ENCODE measurements around the gene ACTN4.

Gene ACTN4

DNA sequence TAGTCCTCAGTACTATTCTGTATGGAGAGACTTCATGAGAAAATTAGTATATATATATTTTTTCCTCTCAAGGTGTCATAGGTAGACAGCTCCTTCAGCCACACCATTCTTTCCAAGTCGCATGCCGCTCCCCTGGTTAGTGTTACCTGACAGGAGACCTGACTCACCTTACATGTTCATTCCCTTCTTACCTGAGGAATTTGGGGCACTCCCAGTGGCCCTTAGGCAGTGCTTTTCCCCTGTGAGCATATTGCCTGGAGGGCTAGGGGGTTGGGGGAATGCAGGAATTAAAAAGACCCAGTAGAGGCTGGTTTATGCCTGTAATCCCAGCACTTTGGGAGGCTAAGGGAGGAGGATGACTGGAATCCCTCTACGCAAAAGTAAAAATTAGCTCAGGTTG, 9.0 kb upstream of the ACTN4 start:
- DNase-seq, result no peak

DNA sequence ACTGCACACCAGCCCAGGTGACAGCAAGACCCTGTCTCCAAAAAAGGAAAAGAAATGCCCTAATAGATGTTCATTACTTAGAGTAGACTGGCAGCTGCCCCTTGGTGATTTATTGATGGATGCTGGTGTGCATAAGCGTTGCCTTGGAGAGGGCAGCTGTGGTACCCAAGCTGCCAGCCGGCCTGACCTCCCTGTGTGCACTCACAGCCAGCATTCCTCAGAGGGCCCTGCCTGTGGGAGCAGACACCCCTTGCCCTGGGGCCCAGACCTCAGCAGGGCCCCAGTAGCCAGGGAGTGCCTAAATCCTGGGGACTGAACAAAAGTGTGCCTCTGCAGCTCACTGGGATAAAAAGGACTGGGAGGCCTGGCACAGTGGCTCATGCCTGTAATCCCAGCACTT, 7.8 kb upstream of the ACTN4 start:
- no peak for DNase-seq

DNA sequence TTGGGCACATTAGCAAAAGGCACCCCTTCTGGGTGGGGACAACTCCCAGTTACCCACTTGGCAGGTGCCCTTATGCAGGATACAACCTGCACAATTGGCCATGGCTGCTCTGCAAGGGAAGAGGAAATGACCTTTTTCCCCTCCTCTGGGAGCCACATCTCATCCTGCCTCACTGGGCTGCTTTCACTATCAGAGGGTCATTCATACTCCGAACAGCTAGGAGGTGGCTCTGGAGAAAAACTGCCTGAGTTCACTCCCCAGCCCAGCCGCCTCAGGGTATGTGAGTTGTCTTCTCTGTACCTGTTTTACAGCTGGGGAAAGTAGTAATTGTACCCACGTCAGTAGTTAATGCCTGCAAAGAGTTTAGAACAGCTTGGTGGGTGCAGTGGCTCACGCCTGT, 7.1 kb upstream of the ACTN4 start:
- no peak for DNase-seq

DNA sequence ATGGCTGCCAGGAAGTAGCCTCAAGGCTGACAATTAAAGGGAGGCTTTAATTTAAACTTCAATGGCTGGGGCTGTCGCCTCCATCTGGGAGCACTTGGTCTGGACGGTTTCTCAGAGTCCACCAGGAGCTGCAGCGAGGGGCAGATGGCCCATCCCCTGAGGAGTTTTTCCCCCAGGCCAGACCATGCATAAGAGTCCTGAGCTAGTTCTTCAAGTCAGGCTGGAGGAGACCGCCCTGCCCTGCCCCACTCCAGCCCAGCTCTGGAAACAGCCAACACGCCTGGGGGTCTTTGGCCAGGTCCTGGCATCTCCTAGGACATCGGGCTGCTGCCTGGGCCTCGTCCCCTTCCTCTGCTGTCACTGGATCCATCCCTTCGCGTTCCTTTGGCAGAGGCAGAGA, 5.3 kb upstream of the ACTN4 start:
- no peak for DNase-seq

DNA sequence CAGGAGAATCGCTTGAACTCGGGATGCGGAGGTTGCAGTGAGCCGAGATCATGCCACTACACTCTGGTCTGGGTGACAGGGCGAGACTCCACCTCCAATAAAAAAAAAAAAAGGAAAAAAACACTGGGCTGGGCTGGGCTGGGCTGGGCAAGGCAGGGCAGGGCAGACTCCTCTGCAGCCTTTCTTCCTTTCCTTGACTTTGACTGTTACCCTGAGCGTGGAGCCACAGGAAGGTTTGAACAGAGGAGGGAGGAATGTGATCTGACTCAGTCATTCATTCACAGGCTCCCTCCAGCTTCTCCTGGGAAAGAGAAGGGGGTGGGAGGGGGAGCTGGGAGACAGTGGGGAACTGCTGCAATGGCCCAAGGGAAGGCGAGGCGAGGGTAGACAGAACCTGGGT, 2.7 kb upstream of the ACTN4 start:
- no peak for DNase-seq

DNA sequence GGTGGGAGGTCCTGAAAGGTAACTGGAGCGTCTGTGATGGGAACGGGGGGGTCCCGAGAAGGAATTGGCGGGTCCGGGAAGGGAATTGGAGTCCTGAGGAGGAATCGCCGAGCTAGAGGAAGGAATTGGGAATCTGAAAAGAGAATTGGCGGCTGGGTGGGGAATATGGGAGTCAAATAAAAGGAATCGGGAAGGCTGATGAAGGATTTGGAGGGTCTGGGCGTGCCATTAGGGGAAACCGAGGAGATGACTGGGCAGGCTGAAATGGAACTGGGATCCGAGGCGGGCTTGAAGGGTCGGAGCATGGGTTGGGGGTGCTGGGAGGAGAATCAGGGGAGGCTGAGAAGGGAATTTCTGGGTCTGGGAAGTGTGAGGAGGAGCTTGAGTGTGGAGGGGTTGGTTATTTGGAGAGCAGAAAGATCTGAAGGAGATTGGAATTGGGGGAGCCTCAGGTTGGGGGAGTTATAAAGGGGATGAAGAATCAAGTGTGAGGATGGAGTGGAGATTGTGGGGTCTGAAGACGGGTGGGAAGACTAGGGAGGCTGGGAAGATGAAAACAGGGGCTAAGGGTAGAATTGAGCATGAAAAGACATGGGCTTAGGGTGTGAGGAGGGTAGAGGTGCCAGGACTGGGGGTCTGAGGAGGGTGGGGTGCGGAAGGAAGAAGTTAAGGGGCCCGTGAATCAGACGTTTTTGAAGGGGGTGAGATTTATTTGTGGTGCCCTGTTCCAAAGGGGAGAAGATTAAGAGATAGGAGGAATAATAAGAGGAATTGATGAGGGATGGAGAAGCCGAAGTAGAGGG, 718 bp downstream of the ACTN4 start:
- DNase-seq, result no peak

DNA sequence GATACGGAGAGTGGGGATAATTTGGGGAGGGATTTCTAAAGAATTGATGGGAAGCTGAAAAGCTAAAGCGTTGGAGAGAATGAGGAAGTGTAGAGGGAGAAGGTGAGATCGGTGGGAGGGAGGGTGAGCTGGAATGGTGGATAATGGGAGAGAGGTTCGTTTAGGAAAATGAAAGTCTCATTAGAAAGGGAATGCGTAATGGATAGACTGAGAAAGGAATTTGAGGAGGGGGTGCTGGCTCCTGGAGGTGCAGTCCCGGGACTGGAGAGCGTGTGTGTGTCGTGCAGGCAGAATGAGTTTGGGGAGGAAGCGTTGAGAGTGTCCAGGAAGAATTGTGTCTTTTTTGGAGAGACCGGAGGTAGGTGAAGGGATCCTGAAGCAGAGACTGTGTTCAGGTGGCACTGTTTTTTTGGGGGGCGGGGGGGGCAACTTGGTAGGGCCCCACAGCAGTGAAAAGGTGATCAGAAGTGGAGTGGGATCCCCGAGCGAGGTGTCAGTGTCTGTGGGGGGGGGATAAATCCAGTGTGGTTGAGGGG, 1.4 kb downstream of the ACTN4 start:
- no peak for DNase-seq

DNA sequence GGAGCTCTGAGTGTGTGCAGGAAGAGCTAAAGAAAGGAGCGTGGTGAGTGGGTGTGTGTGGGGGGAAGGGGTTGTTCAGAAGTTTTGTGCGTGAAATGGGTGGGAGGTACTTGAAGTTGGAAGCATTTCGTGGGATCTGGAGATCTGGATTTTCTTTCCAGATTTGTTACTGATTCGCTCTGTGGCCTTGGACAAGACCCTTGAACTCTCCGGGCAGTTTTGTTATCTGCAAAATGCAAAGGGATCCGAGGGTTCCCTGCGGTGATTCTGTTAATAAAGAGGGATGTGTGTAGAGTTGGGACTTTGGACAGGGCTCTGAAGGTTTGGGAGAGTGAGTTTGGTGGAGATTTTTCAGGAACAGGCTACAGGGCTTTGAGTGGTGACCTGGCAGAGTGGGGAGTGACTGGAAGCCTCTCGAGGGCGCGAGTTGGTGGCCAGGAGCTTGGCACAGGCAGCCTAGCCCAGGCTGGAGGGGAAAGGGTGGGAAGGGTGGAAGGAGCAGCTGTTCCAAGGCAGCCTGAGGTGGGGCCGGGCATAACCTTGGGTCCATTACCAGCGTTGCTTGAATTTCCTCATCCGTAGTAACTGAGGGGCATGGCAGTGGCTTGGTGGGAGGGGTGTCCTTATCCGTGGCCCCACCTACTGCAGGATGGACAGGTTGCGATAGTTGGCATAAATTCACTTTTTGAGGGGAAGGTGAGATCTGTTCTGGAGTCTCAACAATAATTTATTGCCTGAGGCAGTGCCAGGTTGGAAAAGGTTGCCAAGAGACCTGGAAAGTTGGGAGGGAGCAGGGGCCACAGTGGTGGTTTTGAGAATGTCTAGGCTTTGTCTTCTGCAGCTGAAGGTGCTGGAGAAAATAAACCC, 2.1 kb downstream of the ACTN4 start:
- DNase-seq, result no peak

DNA sequence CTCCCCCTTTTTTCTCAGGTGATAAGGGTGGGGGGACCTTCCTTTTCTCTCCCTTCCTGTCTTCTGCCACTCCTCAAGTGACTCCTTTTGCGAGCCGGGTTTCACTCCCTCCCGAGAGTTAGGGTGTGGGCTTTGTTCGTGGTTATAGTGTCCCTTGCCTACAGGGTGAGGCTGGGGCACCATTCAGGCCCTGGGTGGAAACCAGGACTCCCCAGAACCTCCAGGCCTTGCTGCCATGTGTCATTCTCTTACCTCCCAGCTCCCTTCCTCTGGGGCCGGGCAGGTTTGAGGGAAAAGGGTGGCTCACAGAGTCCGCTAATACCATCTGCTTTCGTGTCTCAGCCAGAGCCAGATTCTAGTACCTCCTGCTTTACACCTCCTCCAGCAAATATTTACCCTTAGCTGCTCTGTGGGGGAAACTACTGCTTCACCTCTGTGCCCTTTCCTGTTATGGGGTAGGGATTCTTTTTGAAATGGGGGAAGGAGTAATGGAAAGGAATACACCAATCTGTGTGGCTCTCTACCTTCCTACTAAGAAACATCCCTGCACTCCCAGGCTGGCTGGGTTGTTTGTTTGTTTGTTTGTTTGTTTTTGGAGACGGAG, 2.8 kb downstream of the ACTN4 start:
- no peak for DNase-seq

DNA sequence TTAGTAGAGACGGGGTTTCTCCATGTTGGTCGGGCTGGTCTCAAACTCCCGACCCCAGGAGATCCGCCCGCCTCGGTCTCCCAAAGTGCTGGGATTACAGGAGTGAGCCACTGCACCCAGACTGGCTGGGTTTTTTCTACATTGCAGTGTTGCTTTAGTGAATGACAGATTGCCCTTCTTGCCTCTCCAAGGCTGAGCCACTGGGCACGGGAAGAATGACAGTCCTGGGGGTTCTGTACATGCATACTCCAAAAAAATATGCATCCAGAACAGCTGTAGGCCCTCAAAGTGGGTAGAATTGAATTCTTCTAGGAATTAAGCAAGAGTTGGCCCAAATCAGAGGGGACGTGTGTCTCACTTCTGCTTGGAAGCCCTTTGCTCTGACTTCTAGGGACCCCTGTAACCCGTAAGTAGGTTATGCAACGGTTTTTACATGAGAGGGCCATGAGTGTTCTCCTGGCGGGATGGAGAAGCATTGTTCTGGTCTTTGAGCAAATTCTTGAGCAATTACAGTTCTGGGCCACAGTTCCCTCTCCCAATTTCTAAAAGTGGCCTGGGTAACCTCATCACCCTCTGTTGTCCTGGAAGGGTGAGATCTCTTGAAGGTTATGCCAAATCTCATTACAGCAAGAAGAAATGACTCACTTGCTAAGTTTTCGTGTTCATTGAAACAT, 3.6 kb downstream of the ACTN4 start:
- no peak for DNase-seq

DNA sequence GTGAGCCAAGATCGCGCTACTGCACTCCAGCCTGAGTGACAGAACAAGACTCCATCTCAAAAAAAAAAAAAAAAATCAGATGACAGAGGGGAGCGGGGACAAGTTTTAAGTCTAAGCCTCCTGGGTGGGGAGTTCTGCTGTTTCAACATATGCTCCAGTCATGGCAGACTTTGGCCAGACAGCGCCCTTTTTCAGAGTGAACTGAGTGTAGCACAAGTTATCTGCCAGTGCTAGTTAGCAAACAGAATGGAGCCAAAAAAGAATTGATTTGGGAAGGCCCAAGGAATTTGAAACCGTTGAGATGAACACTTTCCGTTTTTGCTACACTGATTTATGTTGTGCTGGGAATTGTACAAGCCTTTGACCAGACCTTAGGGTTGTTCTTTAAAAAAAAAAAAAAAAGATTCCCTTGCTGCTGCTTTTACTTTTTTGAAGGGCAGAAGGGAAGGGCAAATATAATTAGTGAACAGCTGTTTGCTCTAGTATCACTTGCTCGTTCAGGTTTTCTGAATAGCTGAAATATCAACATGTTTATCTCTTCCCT, 5.7 kb downstream of the ACTN4 start:
- no peak for DNase-seq

DNA sequence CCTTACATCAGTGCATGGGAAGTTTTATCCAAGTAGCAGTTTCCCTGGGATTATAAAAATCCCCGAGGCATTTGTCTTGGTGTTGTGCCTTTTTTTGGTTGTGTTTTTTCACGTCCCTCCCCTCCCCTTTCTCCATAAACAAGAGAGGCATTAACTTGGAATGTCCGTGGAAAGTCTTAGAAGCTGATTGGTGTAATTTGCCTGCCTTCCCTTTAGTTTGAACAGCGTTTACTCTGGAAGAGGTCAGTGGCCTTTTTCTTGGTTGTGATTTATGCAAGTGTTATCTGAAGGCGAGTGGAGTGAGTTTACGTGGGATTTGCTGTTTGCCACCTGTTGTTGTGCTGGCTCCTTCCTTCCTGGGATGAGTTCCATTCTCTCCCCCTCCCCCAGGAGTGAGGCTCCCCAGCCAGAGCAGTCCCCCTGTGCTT, 7.2 kb downstream of the ACTN4 start:
- DNase-seq, result no peak

DNA sequence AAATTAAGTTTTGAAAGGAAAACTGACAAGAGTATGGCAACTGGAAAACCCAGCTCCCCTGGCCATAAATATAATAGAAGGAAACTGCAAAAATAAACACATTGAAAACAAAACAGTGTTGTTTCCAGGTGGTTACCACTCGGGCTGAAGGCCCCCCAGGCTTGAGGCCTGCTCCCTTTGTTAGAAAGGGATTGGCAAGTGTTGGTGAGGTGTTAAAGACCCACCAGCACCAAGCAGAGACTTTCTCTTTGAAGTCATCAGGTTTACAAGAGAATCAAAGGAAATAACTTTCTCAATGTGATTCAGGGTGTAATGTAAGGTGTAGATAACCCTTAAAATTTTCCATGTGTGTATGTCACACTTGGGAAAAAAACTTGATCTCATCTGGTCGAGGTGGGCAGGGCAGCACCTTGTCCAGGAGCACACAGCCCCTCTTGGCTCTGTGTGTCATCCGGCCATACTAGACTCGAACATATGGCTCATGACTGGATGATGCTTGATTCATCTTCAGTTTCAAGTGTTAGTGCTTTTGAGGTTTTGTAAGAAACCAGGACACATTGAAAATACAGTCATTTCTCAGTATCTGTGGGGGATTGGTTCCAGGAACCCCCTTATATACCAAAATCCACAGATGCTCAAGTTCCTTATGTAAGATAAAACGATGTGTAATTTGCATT, 7.8 kb downstream of the ACTN4 start:
- no peak for DNase-seq

DNA sequence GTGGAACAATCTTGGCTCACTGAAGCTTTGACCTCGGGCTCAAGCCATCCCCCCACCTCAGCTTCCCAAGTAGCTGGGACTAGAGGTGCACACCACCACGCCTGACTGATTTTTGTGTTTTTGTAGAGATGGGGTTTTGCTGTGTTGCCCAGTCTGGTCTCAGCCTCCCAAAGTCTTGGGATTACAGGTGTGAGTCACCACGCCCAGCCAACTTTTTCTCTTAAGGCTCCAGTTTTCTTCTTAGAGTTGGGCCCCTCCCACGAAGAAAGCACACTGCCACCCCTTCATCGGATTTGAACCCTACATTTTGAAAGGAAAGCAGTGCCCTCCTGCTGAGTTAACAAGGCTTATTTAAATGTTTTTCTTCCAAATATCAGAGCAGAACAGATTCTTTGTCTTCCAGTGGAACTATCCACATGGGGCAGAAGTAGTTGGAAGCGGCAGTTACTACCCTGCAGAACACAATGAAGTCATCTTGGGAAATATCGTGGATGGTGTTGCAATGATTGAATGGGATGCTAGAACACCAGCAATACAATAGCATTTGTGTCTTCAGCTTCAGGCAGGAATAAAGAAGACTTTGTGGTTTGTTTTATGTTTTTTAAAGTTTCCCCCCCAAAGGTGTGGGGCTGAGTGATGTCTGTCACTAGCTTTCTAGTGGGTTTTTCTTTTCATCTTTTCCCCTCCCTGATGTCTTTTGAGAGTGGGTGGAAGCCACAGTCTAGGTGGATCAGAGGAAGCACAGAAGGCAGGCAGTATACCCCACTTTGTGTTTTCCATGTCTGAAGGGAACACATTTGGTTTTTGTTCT, 8.9 kb downstream of the ACTN4 start:
- no peak for DNase-seq

DNA sequence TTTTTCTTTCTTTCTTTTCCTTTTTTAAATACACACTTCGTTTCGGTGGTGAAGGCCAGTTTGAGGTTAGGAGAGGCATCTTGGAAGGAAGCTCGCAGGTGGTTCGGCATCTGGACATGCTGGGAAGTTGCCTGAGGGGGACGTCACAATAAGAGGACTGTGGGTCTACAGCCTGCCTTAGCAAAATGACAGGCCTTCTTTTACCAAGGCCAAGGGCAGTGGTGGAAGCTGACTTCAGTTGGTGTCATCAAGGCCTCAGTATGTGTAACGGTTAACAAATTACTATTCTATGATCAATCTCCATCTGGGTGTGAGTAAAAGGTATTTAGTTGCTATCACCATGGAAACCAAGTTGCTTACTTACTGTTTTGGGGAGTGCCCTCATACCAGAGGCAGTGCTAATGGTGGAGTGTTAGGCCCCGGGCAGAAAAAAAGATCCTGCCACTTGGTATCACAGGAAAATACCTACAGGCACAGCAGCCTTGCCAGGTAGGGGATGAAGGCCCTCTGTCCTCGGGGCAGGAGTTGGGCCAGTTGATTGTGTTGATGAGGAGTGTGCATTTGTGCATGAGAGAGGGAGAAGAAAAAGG, 10.3 kb downstream of the ACTN4 start:
- DNase-seq, result no peak

DNA sequence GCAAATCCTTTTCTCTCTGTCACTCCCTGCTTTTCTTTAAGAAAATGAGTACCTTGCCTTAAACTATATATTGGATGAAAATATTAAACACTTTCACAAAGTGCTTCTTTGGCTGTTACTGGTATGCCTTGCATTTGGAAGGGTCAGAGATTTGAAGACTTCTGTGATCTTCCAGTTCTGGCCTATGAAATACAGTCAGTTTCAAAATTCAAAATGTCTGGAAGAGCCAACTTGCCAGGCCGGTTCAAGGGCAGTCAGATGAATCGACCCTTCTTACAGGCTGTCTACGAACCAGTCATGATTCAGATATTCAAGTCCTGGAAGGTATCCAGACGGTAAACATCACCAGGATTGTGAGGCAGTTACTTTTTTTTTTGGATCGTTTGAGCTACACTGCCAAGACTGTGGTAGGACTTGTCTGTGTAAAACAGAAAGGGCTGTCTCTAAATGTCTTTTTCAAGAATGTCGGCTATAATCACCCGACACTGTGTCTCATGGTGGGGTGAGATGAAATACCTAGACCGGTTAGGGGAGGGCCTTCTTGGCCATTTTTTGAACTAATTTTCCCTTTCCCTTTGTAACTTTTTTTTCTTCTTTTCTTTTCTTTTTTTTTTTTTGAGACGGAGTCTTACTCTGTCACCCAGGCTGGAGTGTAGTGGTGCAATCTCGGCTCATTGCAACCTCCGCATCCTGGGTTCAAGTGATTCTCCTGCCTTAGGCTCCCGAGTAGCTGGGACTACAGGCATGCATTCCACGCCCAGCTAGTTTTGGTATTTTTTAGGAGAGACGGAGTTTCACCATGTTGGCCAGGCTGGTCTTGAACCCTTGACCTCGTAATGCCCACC, 11.2 kb downstream of the ACTN4 start:
- DNase-seq, result no peak

DNA sequence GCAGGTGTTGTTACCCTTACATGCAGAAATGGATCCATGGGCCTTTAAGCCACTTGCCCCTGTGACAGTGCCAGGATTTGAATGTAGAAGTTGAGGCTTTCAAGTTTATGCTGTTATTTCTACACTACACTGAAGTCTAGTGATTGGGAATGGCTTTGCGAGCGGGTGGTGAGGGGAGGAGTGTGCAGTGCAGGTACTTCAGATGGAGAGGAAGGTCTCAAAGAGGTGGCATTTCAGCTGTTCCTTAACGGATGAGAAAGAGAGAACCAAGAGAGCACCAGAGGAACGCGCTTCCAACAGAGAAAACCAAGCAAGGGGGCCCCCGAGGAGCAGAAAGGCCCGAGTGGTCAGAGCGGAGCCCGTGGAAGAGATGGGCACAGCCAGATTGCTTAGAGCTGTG, 13.3 kb downstream of the ACTN4 start:
- DNase-seq, result no peak

DNA sequence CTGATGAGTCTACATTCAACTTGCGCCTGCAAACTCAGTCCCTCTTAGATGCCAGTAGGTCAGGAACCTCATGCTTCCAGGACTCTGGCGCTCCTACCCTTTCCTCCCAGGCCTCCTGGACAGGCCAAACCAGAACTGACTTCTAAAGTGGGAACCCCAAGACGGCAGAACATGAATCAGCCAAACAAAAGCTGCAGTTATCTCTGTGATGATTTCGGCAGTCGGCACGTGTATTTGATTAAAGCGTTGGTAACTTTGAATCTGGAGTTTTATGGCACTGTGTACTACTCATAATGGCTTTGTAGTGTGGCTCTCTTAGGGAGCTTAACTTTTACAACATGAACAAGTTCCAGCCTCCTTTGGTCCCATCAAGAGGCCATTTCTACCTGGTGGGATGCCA, 13.7 kb downstream of the ACTN4 start:
- no peak for DNase-seq

DNA sequence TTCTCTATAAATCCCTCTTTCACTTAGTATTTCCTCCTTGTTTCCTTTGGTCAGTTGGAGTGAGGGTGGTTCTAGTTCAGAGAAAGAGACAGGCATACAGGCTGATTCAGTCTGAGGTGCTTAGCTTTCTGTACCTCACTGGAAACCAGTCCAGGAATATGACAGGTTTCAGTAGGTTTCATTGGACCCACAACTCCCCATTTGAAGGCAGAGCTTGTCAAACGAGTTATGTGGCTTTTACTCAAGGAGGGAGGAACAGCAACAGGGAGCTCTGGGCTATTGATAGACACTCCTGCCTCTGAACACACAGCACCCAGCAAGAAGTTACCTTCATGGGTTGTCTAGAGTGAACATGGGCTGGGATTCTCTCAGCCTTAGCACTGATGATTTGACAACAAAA, 14.5 kb downstream of the ACTN4 start:
- DNase-seq, result no peak

All from T-helper 9 cell (primary cell).